Endothelial cell (in vitro differentiated cells): ENCODE results near the gene FFAR2. TPM values are rescaled to one million over a fixed set of nuclear protein-coding genes. Genes with fewer than 3 reads are reported as not detected.
"Not testable (repeated sequence)": the region's sequence is repeated elsewhere in the genome, so short reads cannot be mapped to it uniquely, and the experiment has no call there.

Source experiments
- DNase-seq: peaks from one replicate; pipeline ENCODE4 v3.0.0; 2021; ENCODE audit warnings: low spot score
- H3K27ac Mint-ChIP-seq: one replicate; pipeline ENCODE4 v1.8.0; 2021; ENCODE audit warnings: mixed read lengths, inconsistent platforms; ENCODE audit not compliant: unreplicated experiment
- H3K27me3 Mint-ChIP-seq: one replicate; pipeline ENCODE4 v1.8.0; 2021; ENCODE audit warnings: mild to moderate bottlenecking, moderate library complexity, mixed read lengths, inconsistent platforms; ENCODE audit not compliant: unreplicated experiment
- H3K36me3 Mint-ChIP-seq: one replicate; pipeline ENCODE4 v1.8.0; 2021; ENCODE audit warnings: mild to moderate bottlenecking, low read depth, mixed read lengths, inconsistent platforms; ENCODE audit not compliant: unreplicated experiment
- H3K4me1 Mint-ChIP-seq: one replicate; pipeline ENCODE4 v1.8.0; 2021; ENCODE audit warnings: mild to moderate bottlenecking, mixed read lengths, inconsistent platforms; ENCODE audit not compliant: unreplicated experiment
- H3K4me3 Mint-ChIP-seq: one replicate; pipeline ENCODE4 v1.8.0; 2021; ENCODE audit warnings: mild to moderate bottlenecking, mixed read lengths, inconsistent platforms; ENCODE audit not compliant: unreplicated experiment
- H3K9me3 Mint-ChIP-seq: one replicate; pipeline ENCODE4 v1.8.0; 2021; ENCODE audit warnings: mixed read lengths, inconsistent platforms; ENCODE audit not compliant: unreplicated experiment
- CTCF ChIP-seq: fragments of 200-600 bp; sonication (generic); IDR thresholded peaks from one replicate; pipeline ENCODE4 v1.5.0; 2021; ENCODE audit warnings: antibody characterized with exemption; ENCODE audit not compliant: unreplicated experiment
- long read RNA-seq: library from polyadenylated mRNA; unstranded; transcript quantifications from one replicate; pipeline ENCODE4 v2.0.0, GENCODE V29; 2020; ENCODE audit not compliant: unreplicated experiment
- total RNA-seq: library from RNA; stranded (reverse); fragmentation: NEBNext Ultra II Directional; extraction: Animal tissue kit (Norgen Biotek cat#: 25700); gene quantifications from one replicate; pipeline ENCODE4 v1.2.1, GENCODE V29; 2021; ENCODE audit not compliant: unreplicated experiment

FFAR2 gene
- 0.46 TPM for total RNA-seq
- long read RNA-seq, result 0 reads

DNA sequence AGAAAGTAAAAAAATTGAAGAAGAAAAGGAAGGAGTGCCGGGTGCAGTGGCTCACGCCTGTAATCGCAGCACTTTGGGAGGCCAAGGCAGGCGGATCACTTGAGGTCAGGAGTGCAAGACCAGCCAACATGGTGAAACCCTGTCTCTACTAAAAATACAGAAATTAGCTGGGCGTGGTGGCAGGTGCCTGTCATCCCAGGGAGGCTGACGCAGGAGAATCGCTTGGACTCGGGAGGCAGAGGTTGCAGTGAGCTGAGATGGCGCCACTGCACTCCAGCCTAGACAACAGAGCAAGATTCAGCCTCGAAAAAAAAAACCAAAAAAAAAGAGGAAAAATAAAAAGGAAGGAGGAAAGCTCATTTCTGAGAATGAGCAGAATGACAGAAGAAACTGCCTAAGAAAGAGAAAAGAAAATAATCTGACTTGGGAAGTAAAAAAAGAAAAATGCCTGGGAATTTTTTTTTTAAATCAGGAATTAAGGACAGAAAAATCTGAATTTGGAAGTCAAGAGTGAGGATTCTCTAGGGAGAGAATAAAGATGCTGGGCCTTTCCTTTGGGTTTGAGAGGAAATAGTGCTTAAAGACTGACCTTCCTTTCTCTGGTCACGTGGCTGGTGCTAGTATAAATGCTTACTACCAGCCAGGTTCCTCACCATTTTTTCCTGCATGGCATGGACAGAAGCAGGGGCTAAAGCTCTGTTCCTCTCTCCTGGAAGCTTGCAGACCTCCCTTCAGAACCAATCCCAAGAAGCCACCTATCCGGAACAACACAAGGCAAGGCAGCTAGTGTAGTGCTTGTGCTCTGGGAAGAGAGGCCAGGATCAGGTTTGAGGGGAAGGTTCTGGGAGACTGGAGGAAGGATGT is at the start of gene FFAR2:
Gene FFAR2 (plus strand): TSS at position 652 of the 864 bp plus-strand sequence. CDS start 1,458 bp downstream, outside the sequence.
- Mint-ChIP-seq H3K27me3 (peaks cover 6% of the 10 kb centered on the region), H3K4me3 (no peak within 1 kb of the TSS), H3K36me3 (no peaks in the 10 kb centered on the region), H3K4me1 (peaks cover 37% of the 10 kb centered on the region), H3K9me3 (no peaks in the 10 kb centered on the region), H3K27ac (no peak within 1 kb of the TSS)
- no peak for DNase-seq
- TF ChIP-seq CTCF, result no peak

DNA sequence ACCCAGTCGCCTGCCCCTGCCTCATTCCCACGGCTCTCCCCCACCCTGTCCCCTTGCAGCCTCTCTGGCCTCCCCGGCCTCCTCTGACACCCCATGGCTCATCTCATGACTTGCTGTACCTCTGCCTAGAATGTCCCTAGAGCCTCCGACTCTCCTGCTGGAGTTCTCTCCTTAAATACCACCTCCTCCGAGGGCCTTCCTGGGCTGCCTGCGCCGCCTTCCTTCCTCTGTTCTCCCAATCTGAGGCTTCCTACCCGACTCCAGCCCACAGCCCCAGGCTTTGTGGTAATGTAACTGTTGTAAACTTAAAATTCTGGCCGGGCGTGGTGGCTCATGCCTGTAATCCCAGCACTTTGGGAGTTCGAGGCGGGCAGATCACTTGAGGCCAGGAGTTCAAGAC is 49.5 kb upstream of the FFAR2 start:
- no peak for TF ChIP-seq CTCF
- Mint-ChIP-seq H3K9me3 (no peaks in the 10 kb centered on the region), H3K4me1 (no peaks in the 10 kb centered on the region), H3K4me3 (no peak overlapping the region), H3K36me3 (no peaks in the 10 kb centered on the region), H3K27ac (no peak overlapping the region), H3K27me3 (peaks cover 4% of the 10 kb centered on the region)
- no peak for DNase-seq

- Mint-ChIP-seq H3K4me3 (no peak overlapping the region), H3K27ac (no peak overlapping the region), H3K9me3 (no peaks in the 10 kb centered on the region), H3K36me3 (no peaks in the 10 kb centered on the region), H3K27me3 (peaks cover 4% of the 10 kb centered on the region), H3K4me1 (no peaks in the 10 kb centered on the region)
- no peak for TF ChIP-seq CTCF
- no peak for DNase-seq
Observed at GRCh38 chr19:35399231-35399630, 48.8 kb upstream of the FFAR2 start.

DNA sequence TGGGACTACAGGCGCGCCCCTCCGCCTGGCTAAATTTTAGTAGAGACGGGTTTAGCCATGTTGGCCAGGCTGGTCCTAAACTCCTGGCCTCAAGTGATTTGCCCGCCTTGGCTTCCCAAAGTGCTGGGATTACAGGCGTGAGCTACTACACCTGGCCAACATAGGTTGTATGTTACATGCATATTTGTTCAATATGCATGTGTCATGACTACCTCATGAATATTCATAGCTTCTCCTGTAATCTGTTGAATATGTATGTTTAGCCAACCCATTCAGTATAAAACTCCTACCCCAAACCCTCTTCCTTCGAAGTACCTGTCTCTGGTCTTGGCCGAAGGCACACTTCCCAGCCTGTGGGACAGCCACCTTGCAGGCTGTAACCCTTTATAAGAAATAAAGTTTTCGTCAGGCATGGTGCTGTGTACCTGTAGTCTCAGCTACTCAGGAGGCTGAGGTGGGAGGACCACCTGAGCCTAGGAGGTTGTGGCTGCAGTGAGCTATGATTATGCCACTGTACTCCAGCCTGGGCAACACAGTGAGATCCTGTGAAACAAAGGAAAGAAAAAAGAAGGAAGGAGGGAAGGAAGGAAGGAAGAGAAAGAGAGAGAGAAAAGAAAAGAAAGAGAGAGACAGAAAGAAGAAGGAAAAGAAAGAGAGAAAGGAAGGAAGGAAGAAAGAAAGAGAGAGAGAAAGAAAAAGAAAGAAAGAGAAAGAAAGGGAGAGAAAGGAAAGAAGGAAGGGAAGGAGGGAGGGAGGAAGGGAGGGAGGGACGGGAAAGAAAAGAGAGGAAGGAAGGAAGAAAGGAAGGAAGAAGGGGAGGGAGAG is 47.9 kb upstream of the FFAR2 start:
- no peaks in the 10 kb centered on the region for H3K36me3 Mint-ChIP-seq
- no peak for DNase-seq
- no peak overlapping the region for H3K4me3 Mint-ChIP-seq
- TF ChIP-seq CTCF, result no peak
- H3K27ac Mint-ChIP-seq, result no peak overlapping the region
- H3K9me3 Mint-ChIP-seq, result no peaks in the 10 kb centered on the region
- H3K27me3 Mint-ChIP-seq, result peaks cover 4% of the 10 kb centered on the region
- H3K4me1 Mint-ChIP-seq, result no peaks in the 10 kb centered on the region

- Mint-ChIP-seq H3K27me3 (peaks cover 4% of the 10 kb centered on the region), H3K9me3 (no peaks in the 10 kb centered on the region), H3K27ac (no peak overlapping the region), H3K36me3 (no peaks in the 10 kb centered on the region), H3K4me3 (no peak overlapping the region), H3K4me1 (no peaks in the 10 kb centered on the region)
- TF ChIP-seq CTCF, result no peak
- DNase-seq, result no peak
Observed at GRCh38 chr19:35400773-35401100, 47.3 kb upstream of the FFAR2 start.

DNA sequence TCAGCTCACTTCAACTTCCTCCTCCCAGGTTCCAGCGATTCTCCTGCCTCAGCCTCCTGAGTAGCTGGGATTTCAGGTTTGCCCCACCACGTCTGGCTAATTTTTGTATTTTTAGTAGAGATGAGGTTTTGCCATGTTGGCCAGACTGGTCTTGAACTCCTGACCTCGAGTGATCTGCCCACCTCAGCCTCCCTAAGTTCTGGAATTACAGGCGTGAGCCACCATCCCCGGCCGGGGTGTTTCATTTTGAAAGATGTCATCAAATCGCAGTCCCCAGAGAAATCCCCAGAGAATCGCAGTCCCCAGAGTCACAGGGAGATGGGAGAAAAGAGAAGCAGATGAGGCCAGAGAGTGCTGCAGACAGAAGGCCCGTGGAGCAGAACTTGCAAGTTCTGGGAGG is 46.6 kb upstream of the FFAR2 start:
- H3K27me3 Mint-ChIP-seq, H3K4me3 Mint-ChIP-seq, H3K27ac Mint-ChIP-seq: not testable (repeated sequence)

More for the DNA sequence above, 46.6 kb upstream of the FFAR2 start:
- not testable (repeated sequence) for H3K4me1 Mint-ChIP-seq, H3K36me3 Mint-ChIP-seq, H3K9me3 Mint-ChIP-seq, DNase-seq
